Loucy (cell line): ENCODE measurements around the gene ENOX1.

Source experiments
- CTCF ChIP-seq: fragments of 200-600 bp; sonication (generic); conservative IDR thresholded peaks from 2 replicates; pipeline ENCODE4 v1.5.1; 2014; ENCODE audit warnings: mild to moderate bottlenecking, antibody characterized with exemption, low read length
- EZH2phosphoT487 ChIP-seq: fragments of 200-600 bp; IDR thresholded peaks from 2 replicates; pipeline ENCODE4 v1.6.1; 2018; ENCODE audit warnings: antibody characterized with exemption, mild to moderate bottlenecking, moderate library complexity, borderline replicate concordance

- TF ChIP-seq EZH2phosphoT487 (no peak), CTCF (no peak)
Measured at GRCh38 chr13:43763143-43763759, 23.5 kb downstream of the ENOX1 start.
